ENCODE measurements around the gene SIN3A. TPM values are rescaled to one million over a fixed set of nuclear protein-coding genes. Genes with fewer than 3 reads are reported as not detected.
"Not testable (repeated sequence)": the region's sequence is repeated elsewhere in the genome, so short reads cannot be mapped to it uniquely, and the experiment has no call there.

Gene SIN3A
- total RNA-seq, 4 donors from 2014 or later = 31.5 to 53.6 (median 35.2) TPM

- peaks cover 0 to 3% (median 0%) of the 10 kb centered on the region in 3 donors for H3K36me3 ChIP-seq
- H3K27me3 ChIP-seq = no peaks in the 10 kb centered on the region
- DNase-seq = no peak
- H3K9me3 ChIP-seq = no peaks in the 10 kb centered on the region
- H3K4me3 ChIP-seq = peak overlapping the region; percentile 88 to 96 (median 90)
- peak overlapping the region; percentile 97 to 100 (median 98) for H3K27ac ChIP-seq
- TF ChIP-seq POLR2A (IDR thresholded peaks at IDR 0.05) (no peak), CTCF (IDR thresholded peaks at IDR 0.05) (no peak)
- peaks cover 0 to 12% (median 8%) of the 10 kb centered on the region in 4 donors for H3K4me1 ChIP-seq
Observed at GRCh38 chr15:75449585-75450306, 1.7 kb downstream of the SIN3A start.

GRCh38 chr15:75448171-75448570 is 3.3 kb downstream of the SIN3A start:
- not testable (repeated sequence) for DNase-seq, H3K9me3 ChIP-seq, H3K4me3 ChIP-seq, H3K27me3 ChIP-seq, H3K27ac ChIP-seq, H3K36me3 ChIP-seq
- H3K4me1 ChIP-seq = peaks cover 0 to 12% (median 8%) of the 10 kb centered on the region in 4 donors

- peaks cover 0 to 12% (median 8%) of the 10 kb centered on the region in 4 donors for H3K4me1 ChIP-seq
Observed at GRCh38 chr15:75446151-75446550, 5.3 kb downstream of the SIN3A start.

GRCh38 chr15:75445324-75445723 is 6.2 kb downstream of the SIN3A start:
- DNase-seq, H3K27ac ChIP-seq, H3K9me3 ChIP-seq, H3K4me3 ChIP-seq, H3K27me3 ChIP-seq: not testable (repeated sequence)
- Histone ChIP-seq H3K4me1 (peaks cover 0 to 12% (median 8%) of the 10 kb centered on the region in 4 donors), H3K36me3 (peaks cover 0 to 10% (median 0%) of the 10 kb centered on the region in 3 donors)

More at GRCh38 chr15:75446151-75446550, 5.3 kb downstream of the SIN3A start:
- Histone ChIP-seq H3K4me3 (no peak overlapping the region), H3K27me3 (no peaks in the 10 kb centered on the region), H3K27ac (peak overlapping the region in 1 of 4 donors; percentile 27), H3K9me3 (no peaks in the 10 kb centered on the region), H3K36me3 (peaks cover 0 to 10% (median 0%) of the 10 kb centered on the region in 3 donors)
- no peak for DNase-seq
- TF ChIP-seq POLR2A (IDR thresholded peaks at IDR 0.05) (no peak), CTCF (IDR thresholded peaks at IDR 0.05) (no peak)

- not testable (repeated sequence) for H3K27me3 ChIP-seq, H3K4me3 ChIP-seq, H3K9me3 ChIP-seq, DNase-seq, H3K27ac ChIP-seq
- peaks cover 0 to 12% (median under 1%) of the 10 kb centered on the region in 4 donors for H3K4me1 ChIP-seq
- peaks cover 0 to 10% (median 0%) of the 10 kb centered on the region in 3 donors for H3K36me3 ChIP-seq
Observed at GRCh38 chr15:75443972-75444453, 7.5 kb downstream of the SIN3A start.

GRCh38 chr15:75437721-75438120 is 13.8 kb downstream of the SIN3A start:
- no peak overlapping the region for H3K4me3 ChIP-seq
- no peaks in the 10 kb centered on the region for H3K4me1 ChIP-seq
- H3K27ac ChIP-seq = no peak overlapping the region
- H3K36me3 ChIP-seq = peaks cover 0 to 13% (median 0%) of the 10 kb centered on the region in 3 donors
- H3K9me3 ChIP-seq = no peaks in the 10 kb centered on the region
- no peaks in the 10 kb centered on the region for H3K27me3 ChIP-seq
- no peak for TF ChIP-seq POLR2A (IDR thresholded peaks at IDR 0.05)
- no peak for TF ChIP-seq CTCF (IDR thresholded peaks at IDR 0.05)
- no peak for DNase-seq

- no peak for DNase-seq
- H3K4me3 ChIP-seq = no peak overlapping the region
- H3K27me3 ChIP-seq = no peaks in the 10 kb centered on the region
- TF ChIP-seq CTCF (IDR thresholded peaks at IDR 0.05) = no peak
- no peak for TF ChIP-seq POLR2A (IDR thresholded peaks at IDR 0.05)
- H3K4me1 ChIP-seq = no peaks in the 10 kb centered on the region
- H3K36me3 ChIP-seq = peaks cover 0 to 13% (median 0%) of the 10 kb centered on the region in 3 donors
- no peaks in the 10 kb centered on the region for H3K9me3 ChIP-seq
- no peak overlapping the region for H3K27ac ChIP-seq
Observed at GRCh38 chr15:75436881-75437280, 14.6 kb downstream of the SIN3A start.

Data from Peyer's patch (tissue), 4 donors.